GM23338 (cell line): ENCODE measurements around the gene SYT7. TPM values are rescaled to one million over a fixed set of nuclear protein-coding genes. Genes with fewer than 3 reads are reported as not detected.

Experiments used
- ATAC-seq: fragments of 200-7000 bp; cut with Tn5 transposase; 3 replicates; pipeline ENCODE4 v1.9.1; 2020
- DNase-seq: peaks from one replicate; pipeline ENCODE4 v3.0.0-alpha.2; 2015; ENCODE audit warnings: low spot score
- H2AFZ ChIP-seq: fragments of 200-600 bp; sonication (generic); 2 replicates; pipeline ENCODE4 v1.8.0; 2016; ENCODE audit warnings: antibody characterized with exemption, mild to moderate bottlenecking, moderate library complexity
- H3F3A ChIP-seq: fragments of 200-600 bp; sonication (generic); replicated peaks from 2 replicates; pipeline ENCODE4 v1.8.0; 2017; ENCODE audit warnings: antibody characterized with exemption, mixed run types, low read depth
- H3K27ac ChIP-seq: fragments of 200-600 bp; sonication (generic); 2 replicates; pipeline ENCODE4 v1.6.1; 2016; ENCODE audit warnings: low read depth
- H3K27me3 ChIP-seq: fragments of 200-600 bp; sonication (generic); 2 replicates; pipeline ENCODE4 v1.8.0; 2016; ENCODE audit warnings: mild to moderate bottlenecking, mixed run types, moderate library complexity; ENCODE audit not compliant: insufficient read depth
- H3K36me3 ChIP-seq: fragments of 200-600 bp; sonication (generic); 2 replicates; pipeline ENCODE4 v1.8.0; 2016; ENCODE audit warnings: mild to moderate bottlenecking; ENCODE audit not compliant: insufficient read depth
- H3K4me1 ChIP-seq: fragments of 200-600 bp; sonication (generic); 2 replicates; pipeline ENCODE4 v1.8.0; 2016; ENCODE audit warnings: mild to moderate bottlenecking, moderate library complexity; ENCODE audit not compliant: insufficient read depth
- H3K4me2 ChIP-seq: fragments of 200-600 bp; sonication (generic); 2 replicates; pipeline ENCODE4 v1.7.1; 2017; ENCODE audit warnings: mixed run types
- H3K4me3 ChIP-seq: fragments of 200-600 bp; sonication (generic); 2 replicates; pipeline ENCODE4 v1.6.1; 2016; ENCODE audit warnings: mixed run types
- H3K79me2 ChIP-seq: fragments of 200-600 bp; sonication (generic); replicated peaks from 2 replicates; pipeline ENCODE4 v1.8.0; 2017; ENCODE audit warnings: mild to moderate bottlenecking; ENCODE audit not compliant: insufficient read depth
- H3K9me2 ChIP-seq: fragments of 200-600 bp; sonication (generic); 2 replicates; pipeline ENCODE4 v1.8.0; 2017; ENCODE audit not compliant: insufficient read depth
- H4K20me1 ChIP-seq: fragments of 200-600 bp; sonication (generic); replicated peaks from 2 replicates; pipeline ENCODE4 v1.8.0; 2017; ENCODE audit warnings: mild to moderate bottlenecking; ENCODE audit not compliant: insufficient read depth
- H3K27ac Mint-ChIP-seq: 2 replicates; pipeline ENCODE4 v1.8.0; 2020; ENCODE audit warnings: inconsistent platforms, mild to moderate bottlenecking, moderate library complexity, mixed read lengths
- H3K27me3 Mint-ChIP-seq: 3 replicates; pipeline ENCODE4 v1.8.0; 2022; ENCODE audit warnings: low read depth, mild to moderate bottlenecking, moderate library complexity, mixed read lengths, inconsistent platforms; ENCODE audit not compliant: insufficient read depth, poor library complexity
- H3K36me3 Mint-ChIP-seq: 3 replicates; pipeline ENCODE4 v1.8.0; 2021; ENCODE audit warnings: low read depth, mild to moderate bottlenecking, inconsistent platforms, moderate library complexity, mixed read lengths
- H3K4me1 Mint-ChIP-seq: 3 replicates; pipeline ENCODE4 v1.8.0; 2020; ENCODE audit warnings: mild to moderate bottlenecking, inconsistent platforms, mixed read lengths
- H3K4me3 Mint-ChIP-seq: 3 replicates; pipeline ENCODE4 v1.8.0; 2021; ENCODE audit warnings: moderate library complexity, mild to moderate bottlenecking, inconsistent platforms, mixed read lengths
- H3K9me3 Mint-ChIP-seq: 3 replicates; pipeline ENCODE4 v1.8.0; 2020; ENCODE audit warnings: moderate library complexity, mild to moderate bottlenecking, inconsistent platforms, mixed read lengths
- CREB1 ChIP-seq: fragments of 250-450 bp; sonication (Bioruptor Pico); IDR thresholded peaks from 2 replicates; pipeline ENCODE4 v1.5.0; 2020; ENCODE audit warnings: low read depth, mild to moderate bottlenecking, moderate library complexity
- CTCF ChIP-seq, 2 experiments: fragments of 200-600 bp in 1 of 2; sonication (generic) in 1 of 2; conservative IDR thresholded peaks; 2 replicates each; pipeline versions ENCODE4 v1.5.1 to v1.6.1; 2016 to 2017; ENCODE audit warnings: antibody characterized with exemption in 2 of 2, low read depth in 2 of 2, mild to moderate bottlenecking in 2 of 2, moderate library complexity in 1 of 2
- ETS1 ChIP-seq: IDR thresholded peaks from 2 replicates; pipeline ENCODE4 v1.6.1; 2016; ENCODE audit warnings: antibody characterized with exemption
- EZH2 ChIP-seq: fragments of 200-600 bp; sonication (generic); IDR thresholded peaks from one replicate; pipeline ENCODE4 v1.8.0; 2017; ENCODE audit warnings: antibody characterized with exemption, mild to moderate bottlenecking, low read depth; ENCODE audit not compliant: unreplicated experiment
- EZH2phosphoT487 ChIP-seq: fragments of 200-600 bp; sonication (generic); IDR thresholded peaks from one replicate; pipeline ENCODE4 v1.8.1; 2018; ENCODE audit warnings: antibody characterized with exemption; ENCODE audit not compliant: unreplicated experiment
- JUNB ChIP-seq: IDR thresholded peaks from one replicate; pipeline ENCODE4 v1.6.1; 2016; ENCODE audit warnings: antibody characterized with exemption; ENCODE audit not compliant: unreplicated experiment
- NANOG ChIP-seq: IDR thresholded peaks from 2 replicates; pipeline ENCODE4 v1.6.1; 2016; ENCODE audit warnings: antibody characterized with exemption, borderline replicate concordance
- POLR2AphosphoS5 ChIP-seq: IDR thresholded peaks from 2 replicates; pipeline ENCODE4 v1.6.1; 2016; ENCODE audit warnings: antibody characterized with exemption, low read depth
- STAT1 ChIP-seq: IDR thresholded peaks from one replicate; pipeline ENCODE4 v1.6.1; 2016; ENCODE audit warnings: antibody characterized with exemption; ENCODE audit not compliant: unreplicated experiment
- ZNF114 ChIP-seq: fragments of 250-450 bp; sonication (Bioruptor Pico); IDR thresholded peaks from 2 replicates; pipeline ENCODE4 v1.5.0; 2020; ENCODE audit warnings: mild to moderate bottlenecking, moderate library complexity
- ZNF331 ChIP-seq: fragments of 250-450 bp; sonication (Bioruptor Pico); IDR thresholded peaks from 2 replicates; pipeline ENCODE4 v1.5.0; 2020; ENCODE audit warnings: low read depth, mild to moderate bottlenecking, moderate library complexity
- polyA plus RNA-seq: library from polyadenylated mRNA; unstranded; fragments of >200 nt; fragmentation: Nextera tagmentation; extraction: Ambion mirVana; gene quantifications from 2 replicates; pipeline ENCODE4 v1.2.1, GENCODE V29; 2016
- total RNA-seq: library from RNA; depleted of rRNA; stranded (reverse); fragments of >200 nt; shearing (Covaris generic); gene quantifications from 2 replicates; pipeline ENCODE4 v1.2.3, GENCODE V29; 2014
- TF ChIP-seq, protein P1 (sequence below): IDR thresholded peaks from one replicate; pipeline ENCODE4 v1.6.1; 2018; ENCODE audit warnings: antibody characterized with exemption; ENCODE audit not compliant: unreplicated experiment
- TF ChIP-seq, protein P2 (sequence below): fragments of 250-450 bp; sonication (Bioruptor Pico); IDR thresholded peaks from 2 replicates; pipeline ENCODE4 v1.5.0; 2020; ENCODE audit warnings: mild to moderate bottlenecking, moderate library complexity

SYT7 gene
- total and polyA plus RNA-seq, 2 experiments from 2014 or later = 1.6 to 10.3 TPM

GRCh38 chr11:61574611-61575010 is 6.3 kb downstream of the SYT7 start:
- Mint-ChIP-seq H3K4me3 (no peak overlapping the region), H3K27ac (no peak overlapping the region), H3K9me3 (no peaks in the 10 kb centered on the region), H3K27me3 (peaks cover 25% of the 10 kb centered on the region), H3K36me3 (no peaks in the 10 kb centered on the region), H3K4me1 (peaks cover 46% of the 10 kb centered on the region)
- no peaks in the 10 kb centered on the region for H3K36me3 ChIP-seq
- H3F3A ChIP-seq = no peaks in the 10 kb centered on the region
- H2AFZ ChIP-seq = no peak overlapping the region
- H3K27ac ChIP-seq = no peak overlapping the region
- H4K20me1 ChIP-seq = no peaks in the 10 kb centered on the region
- no peak overlapping the region for H3K4me2 ChIP-seq
- no peaks in the 10 kb centered on the region for H3K9me2 ChIP-seq
- no peak for ATAC-seq
- H3K4me3 ChIP-seq = no peak overlapping the region
- peaks cover 11% of the 10 kb centered on the region for H3K27me3 ChIP-seq
- no peaks in the 10 kb centered on the region for H3K79me2 ChIP-seq
- no peaks in the 10 kb centered on the region; the same call in 1 of the 2 replicates for H3K4me1 ChIP-seq
- TF ChIP-seq CTCF (conservative IDR thresholded peaks at IDR 0.05; ENCODE audit: low read depth in 2 of 2) (no peak), EZH2phosphoT487 (no peak), STAT1 (no peak), ZNF331 (CRISPR knock-in tag) (no peak), ETS1 (no peak), ZNF114 (CRISPR knock-in tag) (no peak), NANOG (no peak), EZH2 (no peak), POLR2AphosphoS5 (no peak), JUNB (no peak), CREB1 (CRISPR knock-in tag) (no peak)
- TF ChIP-seq, protein P1, sequence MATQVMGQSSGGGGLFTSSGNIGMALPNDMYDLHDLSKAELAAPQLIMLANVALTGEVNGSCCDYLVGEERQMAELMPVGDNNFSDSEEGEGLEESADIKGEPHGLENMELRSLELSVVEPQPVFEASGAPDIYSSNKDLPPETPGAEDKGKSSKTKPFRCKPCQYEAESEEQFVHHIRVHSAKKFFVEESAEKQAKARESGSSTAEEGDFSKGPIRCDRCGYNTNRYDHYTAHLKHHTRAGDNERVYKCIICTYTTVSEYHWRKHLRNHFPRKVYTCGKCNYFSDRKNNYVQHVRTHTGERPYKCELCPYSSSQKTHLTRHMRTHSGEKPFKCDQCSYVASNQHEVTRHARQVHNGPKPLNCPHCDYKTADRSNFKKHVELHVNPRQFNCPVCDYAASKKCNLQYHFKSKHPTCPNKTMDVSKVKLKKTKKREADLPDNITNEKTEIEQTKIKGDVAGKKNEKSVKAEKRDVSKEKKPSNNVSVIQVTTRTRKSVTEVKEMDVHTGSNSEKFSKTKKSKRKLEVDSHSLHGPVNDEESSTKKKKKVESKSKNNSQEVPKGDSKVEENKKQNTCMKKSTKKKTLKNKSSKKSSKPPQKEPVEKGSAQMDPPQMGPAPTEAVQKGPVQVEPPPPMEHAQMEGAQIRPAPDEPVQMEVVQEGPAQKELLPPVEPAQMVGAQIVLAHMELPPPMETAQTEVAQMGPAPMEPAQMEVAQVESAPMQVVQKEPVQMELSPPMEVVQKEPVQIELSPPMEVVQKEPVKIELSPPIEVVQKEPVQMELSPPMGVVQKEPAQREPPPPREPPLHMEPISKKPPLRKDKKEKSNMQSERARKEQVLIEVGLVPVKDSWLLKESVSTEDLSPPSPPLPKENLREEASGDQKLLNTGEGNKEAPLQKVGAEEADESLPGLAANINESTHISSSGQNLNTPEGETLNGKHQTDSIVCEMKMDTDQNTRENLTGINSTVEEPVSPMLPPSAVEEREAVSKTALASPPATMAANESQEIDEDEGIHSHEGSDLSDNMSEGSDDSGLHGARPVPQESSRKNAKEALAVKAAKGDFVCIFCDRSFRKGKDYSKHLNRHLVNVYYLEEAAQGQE = no peak
- TF ChIP-seq, protein P2, sequence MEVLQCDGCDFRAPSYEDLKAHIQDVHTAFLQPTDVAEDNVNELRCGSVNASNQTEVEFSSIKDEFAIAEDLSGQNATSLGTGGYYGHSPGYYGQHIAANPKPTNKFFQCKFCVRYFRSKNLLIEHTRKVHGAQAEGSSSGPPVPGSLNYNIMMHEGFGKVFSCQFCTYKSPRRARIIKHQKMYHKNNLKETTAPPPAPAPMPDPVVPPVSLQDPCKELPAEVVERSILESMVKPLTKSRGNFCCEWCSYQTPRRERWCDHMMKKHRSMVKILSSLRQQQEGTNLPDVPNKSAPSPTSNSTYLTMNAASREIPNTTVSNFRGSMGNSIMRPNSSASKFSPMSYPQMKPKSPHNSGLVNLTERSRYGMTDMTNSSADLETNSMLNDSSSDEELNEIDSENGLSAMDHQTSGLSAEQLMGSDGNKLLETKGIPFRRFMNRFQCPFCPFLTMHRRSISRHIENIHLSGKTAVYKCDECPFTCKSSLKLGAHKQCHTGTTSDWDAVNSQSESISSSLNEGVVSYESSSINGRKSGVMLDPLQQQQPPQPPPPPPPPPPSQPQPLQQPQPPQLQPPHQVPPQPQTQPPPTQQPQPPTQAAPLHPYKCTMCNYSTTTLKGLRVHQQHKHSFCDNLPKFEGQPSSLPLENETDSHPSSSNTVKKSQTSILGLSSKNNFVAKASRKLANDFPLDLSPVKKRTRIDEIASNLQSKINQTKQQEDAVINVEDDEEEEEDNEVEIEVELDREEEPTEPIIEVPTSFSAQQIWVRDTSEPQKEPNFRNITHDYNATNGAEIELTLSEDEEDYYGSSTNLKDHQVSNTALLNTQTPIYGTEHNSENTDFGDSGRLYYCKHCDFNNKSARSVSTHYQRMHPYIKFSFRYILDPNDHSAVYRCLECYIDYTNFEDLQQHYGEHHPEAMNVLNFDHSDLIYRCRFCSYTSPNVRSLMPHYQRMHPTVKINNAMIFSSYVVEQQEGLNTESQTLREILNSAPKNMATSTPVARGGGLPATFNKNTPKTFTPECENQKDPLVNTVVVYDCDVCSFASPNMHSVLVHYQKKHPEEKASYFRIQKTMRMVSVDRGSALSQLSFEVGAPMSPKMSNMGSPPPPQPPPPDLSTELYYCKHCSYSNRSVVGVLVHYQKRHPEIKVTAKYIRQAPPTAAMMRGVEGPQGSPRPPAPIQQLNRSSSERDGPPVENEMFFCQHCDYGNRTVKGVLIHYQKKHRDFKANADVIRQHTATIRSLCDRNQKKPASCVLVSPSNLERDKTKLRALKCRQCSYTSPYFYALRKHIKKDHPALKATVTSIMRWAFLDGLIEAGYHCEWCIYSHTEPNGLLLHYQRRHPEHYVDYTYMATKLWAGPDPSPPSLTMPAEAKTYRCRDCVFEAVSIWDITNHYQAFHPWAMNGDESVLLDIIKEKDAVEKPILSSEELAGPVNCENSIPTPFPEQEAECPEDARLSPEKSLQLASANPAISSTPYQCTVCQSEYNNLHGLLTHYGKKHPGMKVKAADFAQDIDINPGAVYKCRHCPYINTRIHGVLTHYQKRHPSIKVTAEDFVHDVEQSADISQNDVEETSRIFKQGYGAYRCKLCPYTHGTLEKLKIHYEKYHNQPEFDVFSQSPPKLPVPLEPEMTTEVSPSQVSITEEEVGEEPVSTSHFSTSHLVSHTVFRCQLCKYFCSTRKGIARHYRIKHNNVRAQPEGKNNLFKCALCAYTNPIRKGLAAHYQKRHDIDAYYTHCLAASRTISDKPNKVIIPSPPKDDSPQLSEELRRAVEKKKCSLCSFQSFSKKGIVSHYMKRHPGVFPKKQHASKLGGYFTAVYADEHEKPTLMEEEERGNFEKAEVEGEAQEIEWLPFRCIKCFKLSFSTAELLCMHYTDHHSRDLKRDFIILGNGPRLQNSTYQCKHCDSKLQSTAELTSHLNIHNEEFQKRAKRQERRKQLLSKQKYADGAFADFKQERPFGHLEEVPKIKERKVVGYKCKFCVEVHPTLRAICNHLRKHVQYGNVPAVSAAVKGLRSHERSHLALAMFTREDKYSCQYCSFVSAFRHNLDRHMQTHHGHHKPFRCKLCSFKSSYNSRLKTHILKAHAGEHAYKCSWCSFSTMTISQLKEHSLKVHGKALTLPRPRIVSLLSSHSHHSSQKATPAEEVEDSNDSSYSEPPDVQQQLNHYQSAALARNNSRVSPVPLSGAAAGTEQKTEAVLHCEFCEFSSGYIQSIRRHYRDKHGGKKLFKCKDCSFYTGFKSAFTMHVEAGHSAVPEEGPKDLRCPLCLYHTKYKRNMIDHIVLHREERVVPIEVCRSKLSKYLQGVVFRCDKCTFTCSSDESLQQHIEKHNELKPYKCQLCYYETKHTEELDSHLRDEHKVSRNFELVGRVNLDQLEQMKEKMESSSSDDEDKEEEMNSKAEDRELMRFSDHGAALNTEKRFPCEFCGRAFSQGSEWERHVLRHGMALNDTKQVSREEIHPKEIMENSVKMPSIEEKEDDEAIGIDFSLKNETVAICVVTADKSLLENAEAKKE = no peak
- DNase-seq = no peak
